ENCODE measurements around the gene RILPL1. TPM values are rescaled to one million over a fixed set of nuclear protein-coding genes. Genes with fewer than 3 reads are reported as not detected.

Gene RILPL1
- total and polyA plus RNA-seq, 10 of the 15 experiments (the other 5 are each of a cell fraction or from before 2014, with no cell fraction given): 0.05 to 0.61 (median 0.25) TPM

- WGBS (ENCODE audit: insufficient coverage, insufficient replicate concordance, low lambda C conversion rate, missing lambda C conversion rate): 63% methylated on average over 4 of the region's 4 CpGs
- no peaks in the 10 kb centered on the region for H3K27me3 ChIP-seq (replicated peaks in 1 of 2; ENCODE audit: control insufficient read depth in 2 of 2, insufficient read depth in 2 of 2, low read length in 1 of 2)
- intact Hi-C loops (cut with micrococcal nuclease; ENCODE audit: unreplicated experiment): no loop called here
- H3K36me3 ChIP-seq (ENCODE audit: control insufficient read depth in 2 of 2, insufficient read depth in 2 of 2, low read length in 1 of 2): no peaks in the 10 kb centered on the region
- H3K79me2 ChIP-seq (ENCODE audit: control insufficient read depth, insufficient read depth, low read length): no peaks in the 10 kb centered on the region; the same call in 1 of the 2 replicates
- H3K4me1 ChIP-seq (ENCODE audit: control insufficient read depth, insufficient read depth, low read length): peaks cover 33% of the 10 kb centered on the region
- POLR2A ChIA-PET: interaction anchor here (0.7 to 1.1 kb wide), 2 partner anchors 11 to 22 kb away, joined by 3 to 4 read pairs; partner anchors contain the start of gene SNRNP35
- ATAC-seq (no peak), FAIRE-seq (no peak), DNase-seq (ENCODE audit: low read depth, low spot score) (no peak)
- no peak for TF ChIP-seq NRF1 (conservative IDR thresholded peaks at IDR 0.05; ENCODE audit: low read depth, low read length)
- no peak for TF ChIP-seq SIX5 (IDR thresholded peaks at IDR 0.05; ENCODE audit: low read depth, low read length, severe bottlenecking)
- TF ChIP-seq NBN (IDR thresholded peaks at IDR 0.05): no peak
- TF ChIP-seq ESRRA (IDR thresholded peaks at IDR 0.05; ENCODE audit: low read length): no peak
- no peak for TF ChIP-seq BCL3 (IDR thresholded peaks at IDR 0.05; ENCODE audit: borderline replicate concordance, insufficient read depth, low read depth, low read length, poor library complexity, severe bottlenecking)
- no peak for TF ChIP-seq JUND (IDR thresholded peaks at IDR 0.05; ENCODE audit: low read depth, low read length)
- TF ChIP-seq RCOR1 (conservative IDR thresholded peaks at IDR 0.05; ENCODE audit: low read depth, low read length): no peak
- TF ChIP-seq YBX1 (IDR thresholded peaks at IDR 0.05): no peak
- no peak for TF ChIP-seq E4F1 (IDR thresholded peaks at IDR 0.05; ENCODE audit: borderline replicate concordance, partially characterized antibody)
- TF ChIP-seq ZNF24 (IDR thresholded peaks at IDR 0.05): no peak
- no peak for TF ChIP-seq CHD4 (IDR thresholded peaks at IDR 0.05)
- TF ChIP-seq WRNIP1 (IDR thresholded peaks at IDR 0.05; ENCODE audit: borderline replicate concordance, low read depth, low read length): no peak
- TF ChIP-seq EP300 (IDR thresholded peaks at IDR 0.05; ENCODE audit: borderline replicate concordance in 1 of 2, control insufficient read depth in 1 of 2, low read depth in 2 of 2, low read length in 2 of 2): no peak
- TF ChIP-seq KDM1A (IDR thresholded peaks at IDR 0.05; ENCODE audit: borderline replicate concordance): no peak
- TF ChIP-seq TCF7 (IDR thresholded peaks at IDR 0.05; ENCODE audit: borderline replicate concordance): no peak
- TF ChIP-seq, protein P1, sequence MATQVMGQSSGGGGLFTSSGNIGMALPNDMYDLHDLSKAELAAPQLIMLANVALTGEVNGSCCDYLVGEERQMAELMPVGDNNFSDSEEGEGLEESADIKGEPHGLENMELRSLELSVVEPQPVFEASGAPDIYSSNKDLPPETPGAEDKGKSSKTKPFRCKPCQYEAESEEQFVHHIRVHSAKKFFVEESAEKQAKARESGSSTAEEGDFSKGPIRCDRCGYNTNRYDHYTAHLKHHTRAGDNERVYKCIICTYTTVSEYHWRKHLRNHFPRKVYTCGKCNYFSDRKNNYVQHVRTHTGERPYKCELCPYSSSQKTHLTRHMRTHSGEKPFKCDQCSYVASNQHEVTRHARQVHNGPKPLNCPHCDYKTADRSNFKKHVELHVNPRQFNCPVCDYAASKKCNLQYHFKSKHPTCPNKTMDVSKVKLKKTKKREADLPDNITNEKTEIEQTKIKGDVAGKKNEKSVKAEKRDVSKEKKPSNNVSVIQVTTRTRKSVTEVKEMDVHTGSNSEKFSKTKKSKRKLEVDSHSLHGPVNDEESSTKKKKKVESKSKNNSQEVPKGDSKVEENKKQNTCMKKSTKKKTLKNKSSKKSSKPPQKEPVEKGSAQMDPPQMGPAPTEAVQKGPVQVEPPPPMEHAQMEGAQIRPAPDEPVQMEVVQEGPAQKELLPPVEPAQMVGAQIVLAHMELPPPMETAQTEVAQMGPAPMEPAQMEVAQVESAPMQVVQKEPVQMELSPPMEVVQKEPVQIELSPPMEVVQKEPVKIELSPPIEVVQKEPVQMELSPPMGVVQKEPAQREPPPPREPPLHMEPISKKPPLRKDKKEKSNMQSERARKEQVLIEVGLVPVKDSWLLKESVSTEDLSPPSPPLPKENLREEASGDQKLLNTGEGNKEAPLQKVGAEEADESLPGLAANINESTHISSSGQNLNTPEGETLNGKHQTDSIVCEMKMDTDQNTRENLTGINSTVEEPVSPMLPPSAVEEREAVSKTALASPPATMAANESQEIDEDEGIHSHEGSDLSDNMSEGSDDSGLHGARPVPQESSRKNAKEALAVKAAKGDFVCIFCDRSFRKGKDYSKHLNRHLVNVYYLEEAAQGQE (IDR thresholded peaks at IDR 0.05; ENCODE audit: low read depth, low read length): no peak
- no peak for TF ChIP-seq KLF5 (IDR thresholded peaks at IDR 0.05; ENCODE audit: partially characterized antibody)
- H3K4me2 ChIP-seq (ENCODE audit: control insufficient read depth, insufficient read depth): no peak overlapping the region
- CTCF ChIA-PET: interaction anchor here (1.0 kb wide), 1 partner anchor 22 kb away, joined by 4 read pairs; no protein-coding TSS in a partner anchor
- no peak overlapping the region for H3K27ac ChIP-seq (ENCODE audit: control insufficient read depth, insufficient read depth)
- in situ Hi-C loops (cut with MboI): loop anchor here (25.0 kb wide), 1 partner anchor 1466 kb away; the partner anchor contains the start of gene UBC
- no peaks in the 10 kb centered on the region for H4K20me1 ChIP-seq (ENCODE audit: control insufficient read depth, insufficient read depth)
- no peak overlapping the region for H3K9ac ChIP-seq (ENCODE audit: control insufficient read depth, insufficient read depth, low read length)
- peak overlapping the region; percentile 76; the same call in 1 of the 2 replicates for H2AFZ ChIP-seq (ENCODE audit: control insufficient read depth, low read depth, low read length)
- SMC1A ChIA-PET (ENCODE audit: uncharacterized antibody, unreplicated experiment): interaction anchor here (0.6 to 0.7 kb wide), 2 partner anchors 12 to 18 kb away, joined by 3 to 4 read pairs; partner anchors contain the start of gene SNRNP35
- BruUV-seq (replicated peaks): no TSS peak
- no peaks in the 10 kb centered on the region for H3K9me3 ChIP-seq (replicated peaks; ENCODE audit: control insufficient read depth, insufficient read depth, low read length)
- H3K4me3 ChIP-seq: no peak overlapping the region
- RAD21 ChIA-PET (ENCODE audit: unreplicated experiment): interaction anchor here (1.2 kb wide), 1 partner anchor 208 kb away, joined by 3 read pairs; no protein-coding TSS in a partner anchor
Measured at GRCh38 chr12:123446333-123446713, 87.2 kb downstream of the RILPL1 start.

Measured in GM12878 (cell line).